ENCODE results near the gene ZDHHC22. TPM values are rescaled to one million over a fixed set of nuclear protein-coding genes. Genes with fewer than 3 reads are reported as not detected.

ZDHHC22 gene
- total and polyA plus RNA-seq, 3 donors from 2014 or later, result 0.84 to 3.2 (median 1.7) TPM

- WGBS, 2 donors, result 4 to 7% methylated on average over 13 to 21 of the region's 23 CpGs
- peaks cover 37% of the 10 kb centered on the region for H3K4me1 ChIP-seq
- intact Hi-C loops (cut with DNase I; ENCODE audit: low total_unique reads), result no loop called here
- H3K36me3 ChIP-seq (ENCODE audit: low read depth, missing control alignments), result no peaks in the 10 kb centered on the region
- no peak for TF ChIP-seq POLR2A (IDR thresholded peaks at IDR 0.05)
- TF ChIP-seq CTCF (IDR thresholded peaks at IDR 0.05), result no peak
- DNase-seq, result peak; percentile 46
- H3K9me3 ChIP-seq, result no peaks in the 10 kb centered on the region
- peak overlapping the region; percentile 98 for H3K27ac ChIP-seq
- H3K4me3 ChIP-seq, result peak overlapping the region; percentile 83 to 97
- no peaks in the 10 kb centered on the region for H3K27me3 ChIP-seq
Measured at GRCh38 chr14:77098529-77099353, 42.9 kb downstream of the ZDHHC22 start.

GRCh38 chr14:77097700-77098528 lies 43.7 kb downstream of the ZDHHC22 start, which contains the start of gene CIPC:
TSS of gene CIPC (plus strand) at chr14:77098258. CDS start at chr14:77105709, 7,451 bp downstream.
- DNase-seq, result peak; percentile 100
- Histone ChIP-seq H3K9me3 (no peaks in the 10 kb centered on the region), H3K4me1 (peaks cover 31% of the 10 kb centered on the region), H3K27me3 (no peaks in the 10 kb centered on the region), H3K4me3 (peak within 1 kb of the TSS; percentile 83 to 97), H3K36me3 (ENCODE audit: low read depth, missing control alignments) (no peaks in the 10 kb centered on the region), H3K27ac (peak within 1 kb of the TSS; percentile 98)
- 0% methylated on average over 25 to 84 of the region's 87 CpGs for WGBS, 2 donors
- intact Hi-C loops (cut with DNase I; ENCODE audit: low total_unique reads), result no loop called here
- TF ChIP-seq CTCF (IDR thresholded peaks at IDR 0.05), result peak in 2 of 3 experiments; percentile 28
- TF ChIP-seq POLR2A (IDR thresholded peaks at IDR 0.05), result peak; percentile 78

- intact Hi-C loops (cut with DNase I; ENCODE audit: low total_unique reads), result no loop called here
- H3K27me3 ChIP-seq, result no peaks in the 10 kb centered on the region
- peaks cover 29% of the 10 kb centered on the region for H3K4me1 ChIP-seq
- WGBS, 2 donors, result 1 to 2% methylated on average over 20 of the region's 20 CpGs
- H3K27ac ChIP-seq, result peak overlapping the region; percentile 98
- TF ChIP-seq CTCF (IDR thresholded peaks at IDR 0.05), result no peak
- no peak for TF ChIP-seq POLR2A (IDR thresholded peaks at IDR 0.05)
- no peaks in the 10 kb centered on the region for H3K9me3 ChIP-seq
- no peaks in the 10 kb centered on the region for H3K36me3 ChIP-seq (ENCODE audit: low read depth, missing control alignments)
- no peak for DNase-seq
- H3K4me3 ChIP-seq, result peak overlapping the region; percentile 83 to 97
Measured at GRCh38 chr14:77097006-77097699, 44.4 kb downstream of the ZDHHC22 start.

- peaks cover 17% of the 10 kb centered on the region for H3K4me1 ChIP-seq
- 14 to 20% methylated on average over 8 of the region's 8 CpGs for WGBS, 2 donors
- H3K36me3 ChIP-seq (ENCODE audit: low read depth, missing control alignments), result no peaks in the 10 kb centered on the region
- DNase-seq, result peak; percentile 87
- H3K4me3 ChIP-seq, result no peak overlapping the region
- intact Hi-C loops (cut with DNase I; ENCODE audit: low total_unique reads), result no loop called here
- no peaks in the 10 kb centered on the region for H3K27me3 ChIP-seq
- H3K27ac ChIP-seq, result no peak overlapping the region
- no peak for TF ChIP-seq POLR2A (IDR thresholded peaks at IDR 0.05)
- TF ChIP-seq CTCF (IDR thresholded peaks at IDR 0.05), result peak; percentile 42 to 68 (median 65)
- H3K9me3 ChIP-seq, result no peaks in the 10 kb centered on the region
Measured at GRCh38 chr14:77094672-77095284, 46.8 kb downstream of the ZDHHC22 start.

All from testis (tissue), 3 donors.